Measurements from ENCODE around the gene SKAP1.

The SKAP1 gene

GRCh38 chr17:48159232-48159631 is 270.8 kb downstream of the SKAP1 start:
- no peak for ATAC-seq
- TF ChIP-seq BACH2 (CRISPR knock-in tag; IDR thresholded peaks at IDR 0.05; ENCODE audit: borderline replicate concordance) (no peak), GLIS3 (CRISPR knock-in tag; IDR thresholded peaks at IDR 0.05) (no peak), CREB5 (CRISPR knock-in tag; IDR thresholded peaks at IDR 0.05; ENCODE audit: low read depth) (no peak), PPARA (CRISPR knock-in tag; IDR thresholded peaks at IDR 0.05; ENCODE audit: borderline replicate concordance) (no peak), ZNF565 (CRISPR knock-in tag; conservative IDR thresholded peaks at IDR 0.05; ENCODE audit: low read depth) (no peak), ZFP30 (CRISPR knock-in tag; IDR thresholded peaks at IDR 0.05) (no peak), SNAI2 (CRISPR knock-in tag; IDR thresholded peaks at IDR 0.05) (no peak), TOX (CRISPR knock-in tag; IDR thresholded peaks at IDR 0.05; ENCODE audit: borderline replicate concordance) (no peak), TSHZ2 (CRISPR knock-in tag; IDR thresholded peaks at IDR 0.05) (no peak)

GRCh38 chr17:48155889-48156611 is 274.0 kb downstream of the SKAP1 start:
- TF ChIP-seq ZFP30 (CRISPR knock-in tag; IDR thresholded peaks at IDR 0.05) (no peak), ESRRG (CRISPR knock-in tag; IDR thresholded peaks at IDR 0.05) (no peak), SNAI2 (CRISPR knock-in tag; IDR thresholded peaks at IDR 0.05) (no peak), ZNF70 (CRISPR knock-in tag; IDR thresholded peaks at IDR 0.05) (no peak), CSRNP3 (CRISPR knock-in tag; IDR thresholded peaks at IDR 0.05) (no peak), RARB (CRISPR knock-in tag; IDR thresholded peaks at IDR 0.05) (no peak)
- ATAC-seq, result peak; percentile 34

- peak; percentile 65 for ATAC-seq
Observed at GRCh38 chr17:48153691-48154358, 276.2 kb downstream of the SKAP1 start.

GRCh38 chr17:48152289-48152688 is 277.7 kb downstream of the SKAP1 start:
- ATAC-seq, result no peak
- TF ChIP-seq OSR1 (CRISPR knock-in tag; IDR thresholded peaks at IDR 0.05), result no peak
- TF ChIP-seq ZC3H10 (CRISPR knock-in tag; IDR thresholded peaks at IDR 0.05), result no peak
- no peak for TF ChIP-seq ZFP3 (CRISPR knock-in tag; IDR thresholded peaks at IDR 0.05)
- TF ChIP-seq TCF4 (CRISPR knock-in tag; IDR thresholded peaks at IDR 0.05; ENCODE audit: borderline replicate concordance), result no peak
- TF ChIP-seq CSRNP3 (CRISPR knock-in tag; IDR thresholded peaks at IDR 0.05), result no peak
- TF ChIP-seq GLIS3 (CRISPR knock-in tag; IDR thresholded peaks at IDR 0.05), result no peak
- TF ChIP-seq ARNTL (CRISPR knock-in tag; IDR thresholded peaks at IDR 0.05; ENCODE audit: borderline replicate concordance, low read depth), result no peak
- TF ChIP-seq PATZ1 (CRISPR knock-in tag; IDR thresholded peaks at IDR 0.05; ENCODE audit: borderline replicate concordance), result no peak
- no peak for TF ChIP-seq BACH2 (CRISPR knock-in tag; IDR thresholded peaks at IDR 0.05; ENCODE audit: borderline replicate concordance)
- TF ChIP-seq PPARA (CRISPR knock-in tag; IDR thresholded peaks at IDR 0.05; ENCODE audit: borderline replicate concordance), result no peak
- TF ChIP-seq POU6F1 (CRISPR knock-in tag; IDR thresholded peaks at IDR 0.05; ENCODE audit: borderline replicate concordance, low read depth), result no peak

More at GRCh38 chr17:48153691-48154358, 276.2 kb downstream of the SKAP1 start:
- TF ChIP-seq ISL1 (CRISPR knock-in tag; IDR thresholded peaks at IDR 0.05) (no peak), ZNF70 (CRISPR knock-in tag; IDR thresholded peaks at IDR 0.05) (no peak), CSRNP3 (CRISPR knock-in tag; IDR thresholded peaks at IDR 0.05) (no peak), PPARA (CRISPR knock-in tag; IDR thresholded peaks at IDR 0.05; ENCODE audit: borderline replicate concordance) (no peak)

All from SK-N-SH treated with all-trans-retinoic acid at 6 μM for 48 hours (cell line).